Measurements from ENCODE around the gene HSPBAP1. TPM values are rescaled to one million over a fixed set of nuclear protein-coding genes. Genes with fewer than 3 reads are reported as not detected.

HSPBAP1 gene
- total and polyA plus RNA-seq, 2 of the 13 experiments (the other 11 are each of a cell fraction or from before 2014, with no cell fraction given), result 4.2 to 5.1 TPM

- TF ChIP-seq, protein P1, sequence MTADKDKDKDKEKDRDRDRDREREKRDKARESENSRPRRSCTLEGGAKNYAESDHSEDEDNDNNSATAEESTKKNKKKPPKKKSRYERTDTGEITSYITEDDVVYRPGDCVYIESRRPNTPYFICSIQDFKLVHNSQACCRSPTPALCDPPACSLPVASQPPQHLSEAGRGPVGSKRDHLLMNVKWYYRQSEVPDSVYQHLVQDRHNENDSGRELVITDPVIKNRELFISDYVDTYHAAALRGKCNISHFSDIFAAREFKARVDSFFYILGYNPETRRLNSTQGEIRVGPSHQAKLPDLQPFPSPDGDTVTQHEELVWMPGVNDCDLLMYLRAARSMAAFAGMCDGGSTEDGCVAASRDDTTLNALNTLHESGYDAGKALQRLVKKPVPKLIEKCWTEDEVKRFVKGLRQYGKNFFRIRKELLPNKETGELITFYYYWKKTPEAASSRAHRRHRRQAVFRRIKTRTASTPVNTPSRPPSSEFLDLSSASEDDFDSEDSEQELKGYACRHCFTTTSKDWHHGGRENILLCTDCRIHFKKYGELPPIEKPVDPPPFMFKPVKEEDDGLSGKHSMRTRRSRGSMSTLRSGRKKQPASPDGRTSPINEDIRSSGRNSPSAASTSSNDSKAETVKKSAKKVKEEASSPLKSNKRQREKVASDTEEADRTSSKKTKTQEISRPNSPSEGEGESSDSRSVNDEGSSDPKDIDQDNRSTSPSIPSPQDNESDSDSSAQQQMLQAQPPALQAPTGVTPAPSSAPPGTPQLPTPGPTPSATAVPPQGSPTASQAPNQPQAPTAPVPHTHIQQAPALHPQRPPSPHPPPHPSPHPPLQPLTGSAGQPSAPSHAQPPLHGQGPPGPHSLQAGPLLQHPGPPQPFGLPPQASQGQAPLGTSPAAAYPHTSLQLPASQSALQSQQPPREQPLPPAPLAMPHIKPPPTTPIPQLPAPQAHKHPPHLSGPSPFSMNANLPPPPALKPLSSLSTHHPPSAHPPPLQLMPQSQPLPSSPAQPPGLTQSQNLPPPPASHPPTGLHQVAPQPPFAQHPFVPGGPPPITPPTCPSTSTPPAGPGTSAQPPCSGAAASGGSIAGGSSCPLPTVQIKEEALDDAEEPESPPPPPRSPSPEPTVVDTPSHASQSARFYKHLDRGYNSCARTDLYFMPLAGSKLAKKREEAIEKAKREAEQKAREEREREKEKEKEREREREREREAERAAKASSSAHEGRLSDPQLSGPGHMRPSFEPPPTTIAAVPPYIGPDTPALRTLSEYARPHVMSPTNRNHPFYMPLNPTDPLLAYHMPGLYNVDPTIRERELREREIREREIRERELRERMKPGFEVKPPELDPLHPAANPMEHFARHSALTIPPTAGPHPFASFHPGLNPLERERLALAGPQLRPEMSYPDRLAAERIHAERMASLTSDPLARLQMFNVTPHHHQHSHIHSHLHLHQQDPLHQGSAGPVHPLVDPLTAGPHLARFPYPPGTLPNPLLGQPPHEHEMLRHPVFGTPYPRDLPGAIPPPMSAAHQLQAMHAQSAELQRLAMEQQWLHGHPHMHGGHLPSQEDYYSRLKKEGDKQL (CRISPR knock-in tag; IDR thresholded peaks at IDR 0.05; ENCODE audit: low read depth), result no peak
- TF ChIP-seq ZSCAN5A (CRISPR knock-in tag; IDR thresholded peaks at IDR 0.05; ENCODE audit: borderline replicate concordance) (no peak), NFE2L2 (IDR thresholded peaks at IDR 0.05; ENCODE audit: low read length) (no peak), TFE3 (CRISPR knock-in tag; IDR thresholded peaks at IDR 0.05) (no peak), MYNN (CRISPR knock-in tag; IDR thresholded peaks at IDR 0.05; ENCODE audit: low read depth) (no peak), ZMAT3 (CRISPR knock-in tag; conservative IDR thresholded peaks at IDR 0.05) (no peak), ZNF567 (CRISPR knock-in tag; IDR thresholded peaks at IDR 0.05; ENCODE audit: borderline replicate concordance) (no peak), ELF1 (CRISPR knock-in tag; IDR thresholded peaks at IDR 0.05) (no peak), ZNF580 (CRISPR knock-in tag; IDR thresholded peaks at IDR 0.05; ENCODE audit: borderline replicate concordance, low read depth) (no peak)
Observed at GRCh38 chr3:122784436-122784835, 9.2 kb downstream of the HSPBAP1 start (continued).

Measured in HepG2 (cell line).